ENCODE results near the gene GXYLT1.
"Not testable (repeated sequence)": the region's sequence is repeated elsewhere in the genome, so short reads cannot be mapped to it uniquely, and the experiment has no call there.

GXYLT1 gene

DNA sequence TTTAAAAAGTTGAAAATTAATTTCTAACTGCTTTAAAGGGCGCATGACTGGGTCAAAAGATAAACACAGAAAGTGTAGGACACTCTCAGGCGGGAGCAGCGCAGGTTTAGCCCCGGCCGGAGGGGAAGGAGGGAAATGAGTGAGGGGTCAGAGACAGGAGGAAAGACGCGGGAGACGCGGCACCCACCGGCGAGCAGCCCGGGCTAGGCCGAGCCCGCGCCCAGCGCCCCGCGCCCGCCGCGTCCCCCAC, 591 bp downstream of the GXYLT1 start:
- DNase-seq (ENCODE audit: low read depth) = no peak

- DNase-seq (ENCODE audit: low read depth) = no peak
These were observed 1.1 kb downstream of the GXYLT1 start for GRCh38 chr12:42143452-42144157.

DNA sequence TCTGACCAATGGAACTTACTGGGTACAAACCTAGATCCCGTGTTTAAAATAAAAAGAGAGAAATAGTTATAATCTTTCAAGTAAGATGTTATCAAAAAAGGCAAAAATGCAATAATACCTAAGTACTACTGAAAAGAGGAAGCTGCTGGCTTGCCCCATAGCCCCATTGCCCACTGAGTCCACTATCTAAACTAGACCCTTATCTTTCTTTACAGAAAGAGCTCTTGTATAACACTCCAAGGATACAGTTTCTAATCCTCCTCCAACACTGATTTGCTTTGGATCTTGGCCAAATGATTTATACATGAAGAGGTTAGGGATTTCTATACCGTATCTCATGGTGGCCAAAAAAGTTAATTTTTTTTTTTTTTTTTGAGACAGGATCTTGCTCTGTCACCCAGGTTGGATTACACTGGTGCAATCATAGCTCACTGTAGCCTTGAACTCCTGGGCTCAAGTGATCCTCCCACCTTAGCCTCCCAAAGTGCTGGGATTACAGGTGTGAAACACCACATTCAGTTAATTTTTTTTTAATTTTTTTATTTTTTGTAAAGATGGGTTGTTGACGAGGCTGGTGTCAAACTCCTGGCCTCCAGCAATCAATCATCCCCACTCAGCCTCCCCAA, 2.6 kb downstream of the GXYLT1 start:
- DNase-seq (ENCODE audit: low read depth) = no peak

- DNase-seq (ENCODE audit: low read depth) = no peak
These were observed 3.8 kb downstream of the GXYLT1 start for GRCh38 chr12:42140901-42141300.

- peak; percentile 38 for DNase-seq (ENCODE audit: low read depth)
These were observed 9.3 kb downstream of the GXYLT1 start for GRCh38 chr12:42135259-42135814.

GRCh38 chr12:42130672-42131402, 13.8 kb downstream of the GXYLT1 start:
- DNase-seq (ENCODE audit: low read depth) = no peak

GRCh38 chr12:42129595-42130204, 15.0 kb downstream of the GXYLT1 start:
- peak; percentile 65 for DNase-seq (ENCODE audit: low read depth)

DNA sequence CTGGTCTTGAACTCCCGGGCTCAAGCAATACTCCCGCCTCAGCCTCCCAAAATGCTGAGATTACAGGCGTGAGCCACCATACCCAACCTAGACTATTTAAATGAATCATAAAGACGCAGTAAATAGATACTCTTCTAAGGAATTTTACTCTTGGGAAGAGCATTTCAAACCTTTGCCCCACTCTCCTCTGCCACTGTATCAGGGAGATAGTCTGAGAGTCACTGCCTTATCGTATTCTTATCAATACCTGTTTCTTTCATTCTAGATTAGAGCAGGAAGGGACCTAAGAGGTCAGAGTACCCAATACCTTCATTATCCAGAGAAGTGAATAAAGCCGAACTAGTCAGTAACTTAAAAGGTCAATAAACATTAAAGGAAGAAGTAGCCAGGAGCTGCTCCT, 15.8 kb downstream of the GXYLT1 start:
- DNase-seq (ENCODE audit: low read depth) = no peak

- DNase-seq (ENCODE audit: low read depth) = no peak
These were observed 16.3 kb downstream of the GXYLT1 start for GRCh38 chr12:42128327-42128726.

DNA sequence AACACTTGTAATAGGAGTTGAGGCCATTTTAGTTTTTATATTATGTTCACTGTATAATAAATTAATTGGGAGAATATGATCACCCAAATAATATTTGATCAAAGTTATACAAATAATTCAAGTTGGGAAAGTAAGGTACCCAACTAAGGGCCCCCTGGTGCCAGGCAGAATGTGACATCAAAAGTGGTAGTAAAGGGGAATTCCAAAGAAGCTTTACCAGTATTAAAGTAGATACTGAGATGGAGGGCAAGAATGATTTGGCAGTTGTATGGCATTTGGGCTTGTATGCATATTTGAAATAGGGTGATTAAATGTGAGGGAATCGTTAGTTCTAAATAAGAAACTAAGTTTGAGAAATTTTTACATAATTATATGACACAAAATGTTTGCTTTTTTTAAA, 17.7 kb downstream of the GXYLT1 start:
- DNase-seq (ENCODE audit: low read depth) = no peak

GRCh38 chr12:42125388-42125767, 19.3 kb downstream of the GXYLT1 start:
- no peak for DNase-seq (ENCODE audit: low read depth)

DNA sequence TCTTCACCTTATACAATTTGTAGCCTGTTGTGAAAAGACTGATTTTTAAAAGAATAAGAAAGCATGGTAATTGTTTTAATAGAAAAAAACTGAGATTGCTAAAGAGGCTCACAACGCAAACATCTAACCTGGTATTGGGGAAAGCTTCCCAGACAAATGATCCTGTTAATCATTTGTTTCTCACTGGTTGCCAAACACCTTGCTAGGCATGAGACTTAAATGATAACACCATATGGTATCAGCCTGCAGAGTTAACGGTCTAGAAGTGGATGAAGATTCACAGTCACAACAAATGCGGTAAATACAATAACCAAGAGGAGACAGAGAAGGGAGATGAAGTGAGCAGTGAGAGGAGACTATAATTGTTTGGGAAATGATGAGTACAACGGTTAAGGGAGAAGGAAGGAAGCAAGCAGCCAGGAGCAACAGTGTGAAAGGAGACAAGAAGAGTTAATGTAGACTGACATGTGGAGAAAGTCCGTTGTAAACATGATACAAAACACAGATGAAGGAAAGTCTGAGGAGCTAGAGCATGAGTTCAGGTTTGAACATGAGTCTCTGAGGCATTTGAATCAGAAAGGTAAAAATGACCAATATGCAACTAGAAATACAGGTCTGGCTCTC, 19.8 kb downstream of the GXYLT1 start:
- DNase-seq (ENCODE audit: low read depth) = no peak

DNA sequence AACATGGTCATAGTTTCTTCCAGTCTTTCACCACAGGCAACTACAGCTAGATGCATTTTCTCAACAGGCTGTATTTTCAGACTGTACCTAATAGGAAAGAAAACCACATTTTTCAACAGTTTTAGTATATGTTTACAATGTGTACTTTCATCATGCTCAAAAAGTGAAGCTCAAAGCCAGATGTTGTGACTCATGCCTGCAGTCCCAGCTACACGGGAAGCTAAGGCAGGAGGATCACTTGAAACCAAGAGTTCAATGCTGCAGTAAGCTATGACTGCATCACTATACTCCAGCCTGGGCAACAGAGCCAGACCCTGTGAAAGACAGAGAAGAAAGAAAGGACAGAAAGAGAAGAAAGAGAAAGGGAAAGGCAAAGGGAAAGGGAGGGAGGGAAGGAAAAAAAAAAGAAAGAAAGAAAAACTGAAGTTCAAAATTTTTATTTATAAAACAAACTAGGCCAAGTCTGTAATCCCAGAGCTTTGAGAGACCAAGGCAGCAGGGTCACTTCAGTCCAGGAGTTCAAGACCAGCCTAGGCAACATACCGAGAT, 25.5 kb downstream of the GXYLT1 start:
- DNase-seq (ENCODE audit: low read depth) = peak; percentile 61

GRCh38 chr12:42118136-42118879, 26.4 kb downstream of the GXYLT1 start:
- DNase-seq (ENCODE audit: low read depth) = no peak

GRCh38 chr12:42109031-42109430, 35.6 kb downstream of the GXYLT1 start:
- DNase-seq (ENCODE audit: low read depth) = no peak

DNA sequence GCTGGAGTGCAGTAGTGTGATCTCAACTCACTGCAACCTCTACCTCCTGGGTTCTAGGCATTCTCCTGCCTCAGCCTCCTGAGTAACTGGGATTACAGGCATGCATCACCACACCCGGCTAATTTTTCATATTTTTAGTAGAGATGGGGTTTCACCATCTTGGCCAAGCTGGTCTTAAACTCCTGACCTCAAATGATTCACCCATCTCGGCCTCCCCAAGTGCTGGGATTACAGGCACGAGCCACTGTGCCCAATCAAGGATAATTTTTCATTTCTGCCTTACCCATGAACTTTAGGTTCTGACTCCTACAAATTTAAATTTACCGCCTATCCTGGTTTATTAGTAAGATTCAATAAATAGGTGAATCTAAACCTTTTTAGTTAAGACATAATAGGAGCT, 37.9 kb downstream of the GXYLT1 start:
- DNase-seq (ENCODE audit: low read depth) = not testable (repeated sequence)

- no peak for DNase-seq (ENCODE audit: low read depth)
These were observed 39.9 kb downstream of the GXYLT1 start for GRCh38 chr12:42104784-42105183.

- DNase-seq (ENCODE audit: low read depth) = no peak
These were observed 40.6 kb downstream of the GXYLT1 start for GRCh38 chr12:42104087-42104486.

- DNase-seq (ENCODE audit: low read depth) = no peak
These were observed 41.5 kb downstream of the GXYLT1 start for GRCh38 chr12:42103155-42103554.

DNA sequence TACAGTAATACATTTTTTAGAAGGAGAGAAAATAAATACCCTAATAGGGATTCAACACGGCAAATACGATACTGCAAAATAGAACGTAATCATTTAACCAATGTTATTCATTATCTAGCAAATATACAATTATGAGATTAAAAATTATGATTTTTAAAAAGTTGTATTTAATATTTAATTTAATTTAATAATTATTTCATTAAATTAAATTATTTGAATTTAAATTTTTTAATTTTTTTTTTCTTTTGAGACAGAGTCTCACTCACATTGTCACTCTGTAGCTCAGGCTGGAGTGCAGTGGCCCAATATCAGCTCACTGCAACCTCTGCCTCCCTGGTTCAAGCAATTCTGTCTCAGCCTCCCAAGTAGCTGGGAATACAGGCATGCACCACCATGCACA, 42.0 kb downstream of the GXYLT1 start:
- DNase-seq (ENCODE audit: low read depth) = no peak

GRCh38 chr12:42099433-42099832, 45.2 kb downstream of the GXYLT1 start:
- DNase-seq (ENCODE audit: low read depth) = no peak
